NB4 (cell line): ENCODE measurements around the gene CARD9.

Experiments
- POLR2A ChIP-seq: IDR thresholded peaks from 2 replicates; pipeline ENCODE4 v1.6.1; 2011; ENCODE audit warnings: mild to moderate bottlenecking; ENCODE audit not compliant: insufficient read length; ENCODE audit errors: extremely low read depth
- TF ChIP-seq, protein P1 (sequence below): IDR thresholded peaks from one replicate; pipeline ENCODE4 v1.5.1; 2012; ENCODE audit warnings: low read depth, low read length
- TF ChIP-seq, protein P2 (sequence below): IDR thresholded peaks from 2 replicates; pipeline ENCODE4 v1.6.1; 2011; ENCODE audit warnings: low read depth, low read length

DNA sequence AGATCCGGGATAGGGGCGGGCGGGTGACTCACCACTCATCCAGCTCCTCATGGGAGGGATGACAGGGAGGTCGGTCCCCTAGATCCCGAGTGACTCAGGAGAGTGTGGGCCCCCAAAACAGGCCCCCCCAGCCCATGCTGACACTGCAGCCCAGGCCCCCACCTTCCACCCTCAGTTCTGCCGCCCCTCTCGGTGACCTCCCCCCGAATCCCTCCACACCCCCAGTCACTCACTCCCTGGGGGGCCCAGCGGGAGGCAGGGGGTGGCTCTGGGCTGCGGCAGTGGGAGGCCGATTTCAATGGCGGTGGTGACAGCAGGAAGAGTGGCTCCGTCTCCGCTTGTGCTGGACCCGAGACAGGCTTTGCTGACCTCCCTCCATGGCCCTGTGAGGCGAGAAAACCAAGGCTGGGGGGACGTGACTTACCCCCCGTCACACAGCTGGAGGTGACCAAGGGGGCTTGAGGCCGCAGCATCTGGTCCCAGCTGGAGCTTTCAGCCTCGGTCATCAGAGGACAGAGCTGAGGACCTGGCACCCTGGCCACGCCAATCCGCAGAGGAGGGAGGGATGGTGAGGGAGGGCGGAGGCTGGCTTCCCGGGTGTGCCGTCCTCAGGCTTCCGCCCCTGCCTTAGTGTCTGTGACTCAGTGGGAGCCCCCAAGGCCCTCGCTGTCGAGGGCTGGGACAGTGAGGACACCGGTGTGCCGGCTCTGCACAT, 37.2 kb downstream of the CARD9 start:
- TF ChIP-seq, protein P1, sequence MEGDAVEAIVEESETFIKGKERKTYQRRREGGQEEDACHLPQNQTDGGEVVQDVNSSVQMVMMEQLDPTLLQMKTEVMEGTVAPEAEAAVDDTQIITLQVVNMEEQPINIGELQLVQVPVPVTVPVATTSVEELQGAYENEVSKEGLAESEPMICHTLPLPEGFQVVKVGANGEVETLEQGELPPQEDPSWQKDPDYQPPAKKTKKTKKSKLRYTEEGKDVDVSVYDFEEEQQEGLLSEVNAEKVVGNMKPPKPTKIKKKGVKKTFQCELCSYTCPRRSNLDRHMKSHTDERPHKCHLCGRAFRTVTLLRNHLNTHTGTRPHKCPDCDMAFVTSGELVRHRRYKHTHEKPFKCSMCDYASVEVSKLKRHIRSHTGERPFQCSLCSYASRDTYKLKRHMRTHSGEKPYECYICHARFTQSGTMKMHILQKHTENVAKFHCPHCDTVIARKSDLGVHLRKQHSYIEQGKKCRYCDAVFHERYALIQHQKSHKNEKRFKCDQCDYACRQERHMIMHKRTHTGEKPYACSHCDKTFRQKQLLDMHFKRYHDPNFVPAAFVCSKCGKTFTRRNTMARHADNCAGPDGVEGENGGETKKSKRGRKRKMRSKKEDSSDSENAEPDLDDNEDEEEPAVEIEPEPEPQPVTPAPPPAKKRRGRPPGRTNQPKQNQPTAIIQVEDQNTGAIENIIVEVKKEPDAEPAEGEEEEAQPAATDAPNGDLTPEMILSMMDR, result no peak
- no peak for TF ChIP-seq POLR2A
- TF ChIP-seq, protein P2, sequence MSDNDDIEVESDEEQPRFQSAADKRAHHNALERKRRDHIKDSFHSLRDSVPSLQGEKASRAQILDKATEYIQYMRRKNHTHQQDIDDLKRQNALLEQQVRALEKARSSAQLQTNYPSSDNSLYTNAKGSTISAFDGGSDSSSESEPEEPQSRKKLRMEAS, result no peak
